B cell (primary cell): ENCODE data around the gene HOXB9. TPM values are rescaled to one million over a fixed set of nuclear protein-coding genes. Genes with fewer than 3 reads are reported as not detected.

Source experiments
- ATAC-seq: fragments of 200-7000 bp; cut with Tn5 transposase; one replicate; pipeline ENCODE4 v1.10.0; 2021; ENCODE audit warnings: low read depth, mild to moderate bottlenecking, moderate number of reproducible peaks, moderate library complexity
- CTCF ChIA-PET: fragments of 350-600 bp; sonication (Branson Sonifier 250); formaldehyde crosslinking; loops from one replicate; lab custom pipeline; 2021; ENCODE audit warnings: antibody characterized with exemption, inconsistent platforms; lab: Charles Lee
- POLR2A ChIA-PET: fragments of 350-600 bp; sonication (Branson Sonifier 250); formaldehyde crosslinking; loops from one replicate; lab custom pipeline; 2021; ENCODE audit warnings: antibody characterized with exemption; lab: Charles Lee
- DNase-seq: peaks from one replicate; pipeline ENCODE4 v3.0.0; 2013
- H2AFZ ChIP-seq: 2 replicates; pipeline ENCODE4 v1.6.1; 2012; ENCODE audit warnings: mild to moderate bottlenecking, low read depth, low read length; ENCODE audit not compliant: insufficient read depth, poor library complexity, severe bottlenecking
- H3K27ac ChIP-seq, 2 donors: 1 replicate in 1 of 2; 2 replicates in 1 of 2; pipeline ENCODE4 v1.5.1; 2012 to 2013; ENCODE audit warnings: low read length in 2 of 2, mild to moderate bottlenecking in 2 of 2, moderate library complexity in 1 of 2
- H3K27me3 ChIP-seq, 4 experiments: fragments of 200-600 bp in 1 of 4; sonication (generic) in 1 of 4; replicated peaks in 1 of 4; 1 replicate in 2 of 4; 2 replicates in 2 of 4; pipeline versions ENCODE4 v1.6.1 to v1.7.0; 2013 to 2016; ENCODE audit warnings: low read length in 3 of 4, mild to moderate bottlenecking in 2 of 4, mixed read lengths in 1 of 4, moderate library complexity in 1 of 4; ENCODE audit not compliant: insufficient read depth in 4 of 4, control insufficient read depth in 3 of 4; ENCODE audit errors: control extremely low read depth in 1 of 4
- H3K36me3 ChIP-seq, 2 experiments: replicated peaks in 1 of 2; 1 replicate in 1 of 2; 2 replicates in 1 of 2; pipeline versions ENCODE4 v1.6.1 to v1.7.1; 2013; ENCODE audit warnings: low read length in 1 of 2; ENCODE audit not compliant: insufficient read depth in 2 of 2, control insufficient read depth in 1 of 2; ENCODE audit errors: control extremely low read depth in 1 of 2, extremely low read depth in 1 of 2
- H3K4me1 ChIP-seq, 2 donors: fragments of 200-600 bp in 1 of 2; sonication (generic) in 1 of 2; 1 replicate in 1 of 2; 2 replicates in 1 of 2; pipeline versions ENCODE4 v1.5.1 to v1.6.1; 2013 to 2017; ENCODE audit warnings: low read length in 2 of 2; ENCODE audit not compliant: control insufficient read depth in 2 of 2, insufficient read depth in 2 of 2
- H3K4me2 ChIP-seq: replicated peaks from 2 replicates; pipeline ENCODE3; 2012; ENCODE audit warnings: mild to moderate bottlenecking, low read depth, low read length; ENCODE audit not compliant: poor library complexity, severe bottlenecking
- H3K4me3 ChIP-seq, 5 experiments: fragments of 200-600 bp in 1 of 5; sonication (generic) in 1 of 5; 1 replicate in 3 of 5; 2 replicates in 2 of 5; pipeline versions ENCODE4 v1.5.1 to v1.7.0; 2011 to 2016; ENCODE audit warnings: low read length in 4 of 5, mild to moderate bottlenecking in 4 of 5, low read depth in 2 of 5, control low read depth in 1 of 5, moderate library complexity in 1 of 5; ENCODE audit not compliant: insufficient read depth in 1 of 5; ENCODE audit errors: control extremely low read depth in 1 of 5, extremely low read depth in 1 of 5
- H3K79me2 ChIP-seq: fragments of 200-600 bp; sonication (generic); one replicate; pipeline ENCODE4 v1.6.0; 2016; ENCODE audit warnings: low read length; ENCODE audit not compliant: control insufficient read depth, insufficient read depth
- H3K9ac ChIP-seq: fragments of 200-600 bp; sonication (generic); 2 replicates; pipeline ENCODE4 v1.6.1; 2017; ENCODE audit warnings: mild to moderate bottlenecking, low read length, moderate library complexity
- H3K9me3 ChIP-seq, 3 donors: one replicate each; pipeline versions ENCODE4 v1.6.1 to v1.7.1; 2013; ENCODE audit warnings: low read length in 2 of 3; ENCODE audit not compliant: control insufficient read depth in 2 of 3, insufficient read depth in 1 of 3; ENCODE audit errors: control extremely low read depth in 1 of 3
- H4K20me1 ChIP-seq: 2 replicates; pipeline ENCODE4 v1.6.0; 2012; ENCODE audit warnings: mild to moderate bottlenecking, low read length; ENCODE audit not compliant: insufficient read depth, control insufficient read depth, poor library complexity, severe bottlenecking
- H3K27ac Mint-ChIP-seq: one replicate; pipeline ENCODE4 v1.8.0; 2021; ENCODE audit warnings: mixed read lengths
- H3K27me3 Mint-ChIP-seq: one replicate; pipeline ENCODE4 v1.8.0; 2021; ENCODE audit warnings: mixed read lengths
- H3K4me1 Mint-ChIP-seq: one replicate; pipeline ENCODE4 v1.8.0; 2021; ENCODE audit warnings: mixed read lengths
- H3K4me3 Mint-ChIP-seq: one replicate; pipeline ENCODE4 v1.8.0; 2021; ENCODE audit warnings: mixed read lengths
- H3K9me3 Mint-ChIP-seq: one replicate; pipeline ENCODE4 v1.8.0; 2022; ENCODE audit warnings: mixed read lengths; ENCODE audit not compliant: insufficient read depth
- EZH2 ChIP-seq: IDR thresholded peaks from 2 replicates; pipeline ENCODE4 v1.6.1; 2012; ENCODE audit warnings: borderline replicate concordance, low read depth, mild to moderate bottlenecking, moderate library complexity, low read length; ENCODE audit not compliant: insufficient read depth, poor library complexity, severe bottlenecking
- WGBS: methylation state at CpG from one replicate; pipeline ENCODE4 v1.1.5; 2013; ENCODE audit warnings: missing lambda C conversion rate; ENCODE audit not compliant: insufficient coverage; 5-methylcytosine and 5-hydroxymethylcytosine counted together
- intact Hi-C: fragments of 100-400 bp; cut with micrococcal nuclease; formaldehyde crosslinking; loops from one replicate; pipeline ENCODE4 v1.10.0; 2022
- polyA plus RNA-seq: library from polyadenylated mRNA; depleted of rRNA; stranded (reverse); fragments of >200 nt; gene quantifications from 2 replicates; pipeline ENCODE4 v1.2.3, GENCODE V29; 2012
- total RNA-seq, 2 donors: library from RNA; stranded (reverse); fragments of 120-200 nt in 1 of 2; gene quantifications; 1 replicate in 1 of 2; 2 replicates in 1 of 2; pipeline versions ENCODE4 v1.2.3 to v1.2.4, GENCODE V29; 2013 to 2022
- TF ChIP-seq, protein P1 (sequence below): fragments of 200-600 bp; IDR thresholded peaks from one replicate; pipeline ENCODE4 v1.8.0; 2022; ENCODE audit warnings: antibody characterized with exemption, mild to moderate bottlenecking

The HOXB9 gene
- total and polyA plus RNA-seq, 2 donors (not counting 1 experiment from before 2014, with no cell fraction given), result 0.07 TPM; not detected in 1

- ATAC-seq, result peak; percentile 46
- peak; percentile 77 for TF ChIP-seq EZH2
- TF ChIP-seq, protein P1, sequence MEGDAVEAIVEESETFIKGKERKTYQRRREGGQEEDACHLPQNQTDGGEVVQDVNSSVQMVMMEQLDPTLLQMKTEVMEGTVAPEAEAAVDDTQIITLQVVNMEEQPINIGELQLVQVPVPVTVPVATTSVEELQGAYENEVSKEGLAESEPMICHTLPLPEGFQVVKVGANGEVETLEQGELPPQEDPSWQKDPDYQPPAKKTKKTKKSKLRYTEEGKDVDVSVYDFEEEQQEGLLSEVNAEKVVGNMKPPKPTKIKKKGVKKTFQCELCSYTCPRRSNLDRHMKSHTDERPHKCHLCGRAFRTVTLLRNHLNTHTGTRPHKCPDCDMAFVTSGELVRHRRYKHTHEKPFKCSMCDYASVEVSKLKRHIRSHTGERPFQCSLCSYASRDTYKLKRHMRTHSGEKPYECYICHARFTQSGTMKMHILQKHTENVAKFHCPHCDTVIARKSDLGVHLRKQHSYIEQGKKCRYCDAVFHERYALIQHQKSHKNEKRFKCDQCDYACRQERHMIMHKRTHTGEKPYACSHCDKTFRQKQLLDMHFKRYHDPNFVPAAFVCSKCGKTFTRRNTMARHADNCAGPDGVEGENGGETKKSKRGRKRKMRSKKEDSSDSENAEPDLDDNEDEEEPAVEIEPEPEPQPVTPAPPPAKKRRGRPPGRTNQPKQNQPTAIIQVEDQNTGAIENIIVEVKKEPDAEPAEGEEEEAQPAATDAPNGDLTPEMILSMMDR, result no peak
- Histone ChIP-seq H3K4me1 (peaks cover 52 to 61% of the 10 kb centered on the region in 2 donors), H3K79me2 (no peaks in the 10 kb centered on the region), H3K4me2 (peak within 1 kb of the TSS; percentile 100), H4K20me1 (no peaks in the 10 kb centered on the region), H3K27me3 (peaks cover 2 to 85% (median 58%) of the 10 kb centered on the region in 4 experiments), H3K36me3 (no peaks in the 10 kb centered on the region), H3K9ac (peak within 1 kb of the TSS; percentile 88), H3K27ac (no peak within 1 kb of the TSS), H2AFZ (peak within 1 kb of the TSS; percentile 95), H3K9me3 (peaks cover 0 to 25% (median 0%) of the 10 kb centered on the region in 3 donors), H3K4me3 (peak within 1 kb of the TSS; percentile 36 to 96 (median 87))
- peak; percentile 73 for DNase-seq
- H3K27ac Mint-ChIP-seq, result peak within 1 kb of the TSS; percentile 69
- H3K9me3 Mint-ChIP-seq, result no peaks in the 10 kb centered on the region
- WGBS, result under 1% methylated on average over 58 of the region's 79 CpGs
- ChIA-PET POLR2A (interaction anchor here (0.5 to 1.1 kb wide), 3 partner anchors 8 to 26 kb away, joined by 4 to 7 read pairs (median 6); no protein-coding TSS in a partner anchor), CTCF (interaction anchor here (1.0 to 1.4 kb wide), 3 partner anchors 9 to 302 kb away, joined by 3 to 5 read pairs (median 3); no protein-coding TSS in a partner anchor)
- H3K27me3 Mint-ChIP-seq, result peaks cover 69% of the 10 kb centered on the region
- intact Hi-C loops, result loop anchor here (2.0 to 5.0 kb wide), 2 partner anchors 14 to 33 kb away; partner anchors contain the start of gene HOXB4
- H3K4me1 Mint-ChIP-seq, result peaks cover 39% of the 10 kb centered on the region
- H3K4me3 Mint-ChIP-seq, result peak within 1 kb of the TSS; percentile 92
Observed at GRCh38 chr17:48610282-48611211, 15.6 kb downstream of the HOXB9 start, which contains the start of gene HOXB7. TSS of gene HOXB7 (minus strand) at chr17:48611017. CDS start at chr17:48610918, 99 bp downstream.
